ENCODE measurements around the gene SYMPK.

SYMPK gene

GRCh38 chr19:45825263-45825605 lies 37.7 kb downstream of the SYMPK start:
- Histone ChIP-seq H3K9me2 (replicated peaks; ENCODE audit: control insufficient read depth, low read length) (no peaks in the 10 kb centered on the region), H4K20me1 (ENCODE audit: control insufficient read depth, insufficient read depth, low read depth, low read length) (no peaks in the 10 kb centered on the region), H3K79me2 (ENCODE audit: control insufficient read depth, low read length) (no peaks in the 10 kb centered on the region), H3K9me3 (ENCODE audit: control insufficient read depth, insufficient read depth, low read length) (no peaks in the 10 kb centered on the region), H3K4me3 (ENCODE audit: low read length) (no peak overlapping the region), H3K36me3 (ENCODE audit: control insufficient read depth, low read length) (peaks cover 91% of the 10 kb centered on the region), H3K4me2 (ENCODE audit: low read length) (no peak overlapping the region), H3F3A (ENCODE audit: control insufficient read depth, insufficient read depth) (no peaks in the 10 kb centered on the region), H3K27ac (ENCODE audit: low read depth, low read length) (no peak overlapping the region), H3K4me1 (ENCODE audit: control insufficient read depth, low read length) (no peaks in the 10 kb centered on the region), H3K27me3 (ENCODE audit: control insufficient read depth, low read length) (no peaks in the 10 kb centered on the region)
- no peak for TF ChIP-seq EZH2phosphoT487 (IDR thresholded peaks at IDR 0.05; ENCODE audit: borderline replicate concordance, low read length)
- TF ChIP-seq CTCF (IDR thresholded peaks at IDR 0.05; ENCODE audit: low read depth, low read length, poor library complexity, severe bottlenecking) = no peak

GRCh38 chr19:45824531-45825262 lies 38.2 kb downstream of the SYMPK start:
- TF ChIP-seq CTCF (IDR thresholded peaks at IDR 0.05; ENCODE audit: low read depth, low read length, poor library complexity, severe bottlenecking) = no peak
- TF ChIP-seq EZH2phosphoT487 (IDR thresholded peaks at IDR 0.05; ENCODE audit: borderline replicate concordance, low read length) = no peak

GRCh38 chr19:45824041-45824471 lies 38.9 kb downstream of the SYMPK start:
- TF ChIP-seq EZH2phosphoT487 (IDR thresholded peaks at IDR 0.05; ENCODE audit: borderline replicate concordance, low read length) (no peak), CTCF (IDR thresholded peaks at IDR 0.05; ENCODE audit: low read depth, low read length, poor library complexity, severe bottlenecking) (no peak)
- no peaks in the 10 kb centered on the region for H3K79me2 ChIP-seq (ENCODE audit: control insufficient read depth, low read length)
- no peak overlapping the region for H3K4me3 ChIP-seq (ENCODE audit: low read length)
- H3F3A ChIP-seq (ENCODE audit: control insufficient read depth, insufficient read depth) = no peaks in the 10 kb centered on the region
- H4K20me1 ChIP-seq (ENCODE audit: control insufficient read depth, insufficient read depth, low read depth, low read length) = 0 out of 2 replicates have a peak, but pooled peaks cover 2% of the 10 kb centered on the region
- H3K27me3 ChIP-seq (ENCODE audit: control insufficient read depth, low read length) = no peaks in the 10 kb centered on the region
- no peaks in the 10 kb centered on the region for H3K9me3 ChIP-seq (ENCODE audit: control insufficient read depth, insufficient read depth, low read length)
- no peak overlapping the region for H3K4me2 ChIP-seq (ENCODE audit: low read length)
- H3K9me2 ChIP-seq (replicated peaks; ENCODE audit: control insufficient read depth, low read length) = no peaks in the 10 kb centered on the region
- no peak overlapping the region for H3K27ac ChIP-seq (ENCODE audit: low read depth, low read length)
- peaks cover 88% of the 10 kb centered on the region for H3K36me3 ChIP-seq (ENCODE audit: control insufficient read depth, low read length)
- no peaks in the 10 kb centered on the region for H3K4me1 ChIP-seq (ENCODE audit: control insufficient read depth, low read length)

More at GRCh38 chr19:45824531-45825262, 38.2 kb downstream of the SYMPK start:
- no peaks in the 10 kb centered on the region for H3K9me2 ChIP-seq (replicated peaks; ENCODE audit: control insufficient read depth, low read length)
- no peaks in the 10 kb centered on the region for H3K79me2 ChIP-seq (ENCODE audit: control insufficient read depth, low read length)
- no peaks in the 10 kb centered on the region for H3K27me3 ChIP-seq (ENCODE audit: control insufficient read depth, low read length)
- H3K4me3 ChIP-seq (ENCODE audit: low read length) = no peak overlapping the region
- H3F3A ChIP-seq (ENCODE audit: control insufficient read depth, insufficient read depth) = no peaks in the 10 kb centered on the region
- H3K36me3 ChIP-seq (ENCODE audit: control insufficient read depth, low read length) = peaks cover 90% of the 10 kb centered on the region
- no peak overlapping the region for H3K4me2 ChIP-seq (ENCODE audit: low read length)
- H3K4me1 ChIP-seq (ENCODE audit: control insufficient read depth, low read length) = no peaks in the 10 kb centered on the region
- 0 out of 2 replicates have a peak, but pooled peaks cover under 1% of the 10 kb centered on the region for H4K20me1 ChIP-seq (ENCODE audit: control insufficient read depth, insufficient read depth, low read depth, low read length)
- no peaks in the 10 kb centered on the region for H3K9me3 ChIP-seq (ENCODE audit: control insufficient read depth, insufficient read depth, low read length)
- H3K27ac ChIP-seq (ENCODE audit: low read depth, low read length) = no peak overlapping the region

All from DOHH2 (cell line).